KBM-7 (cell line): ENCODE measurements around the gene TMEM9B.
"Not testable (repeated sequence)": the region's sequence is repeated elsewhere in the genome, so short reads cannot be mapped to it uniquely, and the experiment has no call there.

Source experiments
- DNase-seq: peaks from one replicate; pipeline ENCODE4 v3.0.0-alpha.2; 2015
- in situ Hi-C: fragments of 300-500 bp; cut with MboI; formaldehyde crosslinking; loops from 2 replicates; pipeline ENCODE4 v1.14.3; 2020; ENCODE audit warnings: low sequenced_read_pairs, low pct_unique_long_range_greater_than_20kb, mixed read lengths

Gene TMEM9B

DNA sequence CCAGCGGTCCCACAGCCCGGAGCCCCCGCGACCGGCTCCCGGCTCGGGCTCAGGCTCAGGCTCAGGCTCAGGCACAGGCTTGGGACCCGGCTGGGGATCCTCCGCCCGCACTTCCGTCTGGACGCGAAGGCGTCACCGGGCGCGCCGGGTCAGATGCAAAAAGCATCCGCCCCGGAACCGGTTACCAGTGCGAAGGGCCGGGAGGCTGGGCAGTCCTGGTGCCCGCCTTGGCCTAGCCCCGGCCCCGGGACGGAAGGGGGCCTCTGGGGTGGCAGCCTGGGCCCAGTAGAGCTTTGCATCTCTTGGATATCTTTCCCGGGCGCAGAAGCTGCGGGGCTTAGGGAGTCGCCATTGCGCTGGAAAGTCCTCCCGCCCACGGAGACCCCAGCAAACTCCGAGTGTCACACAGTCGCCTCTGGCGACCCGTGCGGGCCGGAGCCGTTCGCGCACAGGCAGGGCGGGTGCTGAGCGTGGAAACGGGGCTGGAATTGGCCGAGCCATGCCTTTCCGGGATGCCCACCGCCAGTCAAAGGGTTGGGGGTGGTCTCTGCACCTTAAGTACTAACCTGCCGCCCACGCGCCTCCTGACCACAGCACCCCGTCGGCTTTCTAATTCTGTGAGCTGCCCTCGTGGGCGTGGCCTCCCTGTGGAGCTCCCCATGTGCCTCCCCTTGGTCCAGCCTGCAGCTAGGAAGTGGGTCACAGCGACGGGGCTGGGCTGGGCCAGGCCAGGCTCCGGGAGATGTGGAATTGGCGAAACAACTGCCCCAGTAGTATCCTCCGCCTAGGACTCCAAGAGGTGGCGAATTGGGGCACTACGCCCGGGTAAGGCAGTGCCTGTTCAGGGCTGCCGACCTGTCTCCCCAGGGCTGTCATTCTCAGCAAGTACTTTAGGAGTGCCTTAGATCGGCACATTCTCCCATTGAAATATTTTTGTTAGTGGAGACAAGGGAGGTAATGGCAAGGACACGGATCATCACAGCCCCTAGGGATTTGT is at the start of gene TMEM9B:
Gene TMEM9B, minus strand, starts transcription at position 119 of the 997 bp plus-strand sequence. CDS start 129 bp downstream, outside the sequence.
- in situ Hi-C loops = no loop called here
- DNase-seq = peak; percentile 91

DNA sequence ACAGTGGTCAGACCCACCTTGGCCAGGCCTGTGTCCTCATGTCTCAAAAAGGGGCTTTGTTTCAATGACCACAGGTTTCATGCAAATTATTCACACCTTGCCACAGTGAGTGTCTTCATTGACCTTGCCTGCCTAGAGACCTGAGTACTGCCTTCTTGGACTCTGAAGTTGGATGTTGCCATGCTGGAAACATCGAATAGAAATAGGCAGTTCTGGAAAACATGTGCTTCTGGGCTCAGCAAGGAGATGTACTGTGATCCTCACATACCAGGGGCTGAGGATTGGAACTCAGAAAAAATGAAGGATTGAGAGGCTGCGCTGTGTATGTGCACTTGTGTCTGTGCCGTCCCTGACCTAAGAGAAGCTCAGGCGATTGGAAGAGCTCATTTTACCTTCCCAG is 49.1 kb upstream of the TMEM9B start:
- in situ Hi-C loops = no loop called here

DNA sequence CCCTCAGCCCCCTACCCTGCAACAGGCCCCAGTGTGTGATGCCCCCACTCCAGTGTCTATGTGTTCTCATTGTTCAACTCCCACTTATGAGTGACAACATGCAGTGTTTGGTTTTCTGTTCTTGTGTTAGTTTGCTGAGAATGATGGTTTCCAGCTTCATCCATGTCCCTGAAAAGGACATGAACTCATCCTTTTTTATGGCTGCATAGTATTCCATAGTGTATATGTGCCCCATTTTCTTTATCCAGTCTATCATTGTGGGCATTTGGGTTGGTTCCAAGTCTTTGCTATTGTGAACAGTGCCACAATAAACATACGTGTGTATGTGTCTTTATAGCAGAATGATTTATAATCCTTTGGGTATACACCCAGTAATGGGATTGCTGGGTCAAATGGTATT is 45.3 kb upstream of the TMEM9B start:
- in situ Hi-C loops, DNase-seq: not testable (repeated sequence)

More for the DNA sequence above, 49.1 kb upstream of the TMEM9B start:
- DNase-seq = no peak

DNA sequence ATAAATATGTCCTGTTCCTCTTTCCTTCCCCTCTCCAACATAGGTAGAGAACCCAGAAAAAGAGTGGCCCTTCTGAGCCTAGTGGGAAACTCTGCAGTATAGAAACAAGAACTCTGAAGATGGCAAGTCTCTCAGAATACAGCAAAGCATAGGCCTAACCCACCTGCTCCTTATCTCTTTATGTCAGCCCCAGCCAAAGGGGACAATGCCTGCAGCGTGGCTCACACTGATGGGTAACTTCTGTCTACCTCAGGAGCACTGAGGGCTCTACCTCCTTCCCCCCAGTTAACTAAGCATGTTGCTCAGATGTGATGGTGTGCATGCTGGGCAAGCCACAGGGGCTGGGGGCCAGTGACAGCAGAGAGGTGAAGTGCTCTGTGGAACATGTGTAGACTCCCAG is 44.4 kb upstream of the TMEM9B start:
- no peak for DNase-seq
- in situ Hi-C loops = no loop called here

DNA sequence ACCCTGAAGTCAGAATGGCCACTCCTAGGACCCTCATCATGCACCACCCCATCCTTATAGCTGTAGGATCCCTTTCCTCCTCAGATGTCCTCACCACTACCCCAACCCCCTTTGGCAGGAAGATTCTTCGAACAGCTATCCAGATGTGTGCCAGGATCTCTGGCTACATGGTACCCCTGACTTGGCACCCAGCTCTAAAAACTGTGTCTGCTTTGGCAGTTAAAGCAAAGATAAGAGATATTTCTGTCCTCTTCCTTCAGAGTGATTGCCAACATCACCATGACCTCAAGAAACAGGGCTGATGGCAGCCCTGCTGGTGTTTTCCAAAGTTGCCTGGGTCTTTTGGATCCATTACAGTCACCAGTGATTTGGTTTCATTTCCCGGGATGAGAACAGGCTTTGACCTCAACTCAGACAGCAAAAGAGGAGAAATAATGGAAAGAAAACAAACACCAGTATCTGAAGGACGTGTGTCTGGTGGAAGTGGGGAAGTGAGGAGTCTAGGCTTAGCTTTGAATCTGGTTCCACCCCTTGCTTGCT is 43.8 kb upstream of the TMEM9B start:
- no peak for DNase-seq
- in situ Hi-C loops = no loop called here

DNA sequence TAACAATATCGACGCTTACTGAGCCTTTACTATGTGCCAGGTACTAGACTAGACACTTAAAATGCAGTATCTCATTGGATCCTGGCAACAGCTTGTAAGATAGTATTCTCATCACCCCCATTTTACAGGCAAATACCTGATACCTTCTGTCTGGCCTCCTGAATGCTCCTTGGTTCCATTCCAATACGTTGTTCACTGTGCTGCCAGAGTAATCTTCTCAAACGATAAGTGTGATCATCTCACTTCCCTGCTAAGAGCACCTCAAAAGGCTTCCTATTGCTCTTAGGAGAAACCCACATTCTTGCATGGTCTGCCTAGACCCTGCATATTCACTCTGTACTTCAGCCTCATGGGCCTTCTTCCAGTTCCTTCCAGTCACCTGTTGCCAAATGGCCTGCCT is 40.8 kb upstream of the TMEM9B start:
- no peak for DNase-seq
- in situ Hi-C loops = no loop called here

DNA sequence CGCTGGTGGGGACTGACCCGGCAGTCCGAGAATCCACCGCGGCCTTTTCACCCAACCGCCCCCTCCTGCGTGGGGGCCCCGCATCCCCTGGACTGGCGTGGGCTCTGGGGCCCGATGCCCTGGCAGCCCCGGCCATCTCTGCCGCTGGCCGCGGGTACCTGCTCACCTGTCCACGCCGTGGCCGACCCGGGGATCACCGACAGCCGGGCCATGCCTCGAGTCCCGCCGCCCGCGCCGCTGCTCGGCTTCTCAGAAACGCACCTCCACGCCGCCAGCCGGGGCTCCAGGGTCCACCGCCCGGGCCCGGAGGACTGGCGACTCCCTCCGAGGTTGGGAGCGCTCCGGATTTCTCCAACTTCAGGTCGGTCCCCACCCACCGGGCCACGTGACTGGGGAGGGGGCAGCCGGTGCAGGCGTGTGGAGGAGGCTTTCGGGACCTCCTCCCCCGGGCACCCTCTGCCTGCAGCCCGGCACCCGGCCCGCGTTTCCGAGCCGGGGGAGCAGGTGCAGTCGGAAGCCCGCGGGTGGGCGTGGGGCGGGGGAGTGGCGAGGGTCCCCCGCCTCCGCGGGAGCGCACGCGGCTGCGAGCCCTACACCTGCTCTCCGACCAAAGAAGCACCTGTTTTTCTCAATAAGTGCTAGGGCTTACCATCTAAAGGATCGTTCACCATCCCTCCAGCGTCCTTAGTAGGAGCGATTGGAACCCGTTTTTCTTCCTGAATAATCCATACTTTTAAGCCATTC is 40.1 kb upstream of the TMEM9B start:
- DNase-seq = no peak
- in situ Hi-C loops = no loop called here

DNA sequence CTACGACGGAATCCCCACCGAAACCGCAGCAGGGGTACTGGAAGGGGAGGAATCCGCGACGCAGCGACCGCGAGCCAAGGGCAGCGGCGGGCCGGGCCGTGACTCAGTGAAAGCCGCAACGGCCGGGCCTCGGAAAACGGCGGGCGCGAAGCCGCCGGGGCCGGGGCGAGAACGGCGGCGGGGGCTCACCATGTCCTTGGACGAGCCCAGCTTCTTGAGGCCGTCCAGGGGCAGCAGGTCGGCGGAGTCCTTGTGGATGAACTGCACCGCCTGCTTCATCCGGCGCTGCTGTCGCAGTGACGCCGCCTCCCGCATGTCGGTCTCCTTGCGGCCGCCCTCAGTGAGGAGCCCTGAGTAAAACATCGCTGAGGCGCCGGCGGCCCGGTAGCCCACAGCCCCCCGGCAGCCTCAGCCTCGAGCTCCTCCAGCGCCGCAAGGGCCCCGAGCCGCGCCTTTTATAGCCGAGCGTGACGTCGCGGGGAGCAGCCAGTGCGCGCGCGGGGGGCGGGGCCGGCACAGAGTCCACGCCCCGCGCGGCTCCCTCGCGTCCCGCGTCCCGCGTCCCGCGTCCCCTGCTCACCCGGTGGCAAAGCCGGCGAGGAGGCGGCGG is 39.4 kb upstream of the TMEM9B start, which contains the start of gene NRIP3:
Gene NRIP3, minus strand, starts transcription at position 429 of the 610 bp plus-strand sequence. Its CDS starts 66 bp downstream, at position 363.
- in situ Hi-C loops = no loop called here
- DNase-seq = peak; percentile 67

DNA sequence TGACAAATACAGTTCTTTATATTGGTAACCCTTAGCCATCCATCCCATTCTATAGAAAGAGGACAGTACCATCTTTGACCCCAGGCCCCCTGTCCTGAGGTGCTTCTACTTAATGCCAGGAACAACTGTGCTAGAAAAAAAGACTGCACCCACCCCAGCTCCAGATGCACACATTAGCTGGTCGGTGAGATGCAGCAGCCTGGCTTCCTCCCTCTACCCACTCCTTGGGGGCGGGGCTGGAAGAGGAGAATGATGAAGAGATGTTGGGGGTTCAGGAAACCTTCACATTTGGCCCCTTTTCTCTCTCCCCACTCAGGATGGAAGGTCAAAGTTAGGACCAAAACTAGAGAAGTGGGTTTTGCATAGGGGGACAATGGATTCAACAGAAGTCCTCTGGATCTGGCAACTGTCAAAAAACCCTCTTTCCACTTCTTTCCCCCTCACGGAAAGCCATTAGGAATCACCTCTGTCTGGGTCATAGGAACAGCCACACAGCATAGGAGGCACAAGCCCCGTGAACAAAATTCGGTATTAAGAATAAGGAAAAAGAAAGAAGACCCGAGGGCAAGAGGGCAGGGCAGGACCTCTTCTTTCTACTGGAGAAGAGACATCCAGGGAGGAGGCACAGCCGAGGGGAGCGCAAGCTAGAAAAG is 38.8 kb upstream of the TMEM9B start:
- DNase-seq = peak; percentile 18
- in situ Hi-C loops = no loop called here

DNA sequence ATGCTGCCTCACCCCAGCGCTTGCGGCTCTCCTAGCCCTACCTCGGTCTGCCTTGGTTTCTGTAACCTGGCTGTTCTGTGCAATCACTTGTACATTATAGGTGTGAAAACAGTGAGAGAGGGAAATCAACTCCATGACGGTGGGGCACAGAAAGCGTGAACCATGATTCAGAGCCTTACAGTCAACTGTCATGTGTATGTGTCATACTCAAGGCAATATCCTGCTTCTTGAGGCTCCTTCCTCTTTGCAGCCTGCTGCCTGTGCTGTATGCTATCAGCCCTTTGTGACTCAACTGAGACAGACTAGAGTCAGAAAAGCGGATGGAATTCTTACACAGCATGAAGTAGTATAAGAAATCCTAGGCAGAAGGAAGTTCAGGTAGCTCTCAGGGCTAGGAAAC is 37.5 kb upstream of the TMEM9B start:
- peak; percentile 65 for DNase-seq
- in situ Hi-C loops = no loop called here

DNA sequence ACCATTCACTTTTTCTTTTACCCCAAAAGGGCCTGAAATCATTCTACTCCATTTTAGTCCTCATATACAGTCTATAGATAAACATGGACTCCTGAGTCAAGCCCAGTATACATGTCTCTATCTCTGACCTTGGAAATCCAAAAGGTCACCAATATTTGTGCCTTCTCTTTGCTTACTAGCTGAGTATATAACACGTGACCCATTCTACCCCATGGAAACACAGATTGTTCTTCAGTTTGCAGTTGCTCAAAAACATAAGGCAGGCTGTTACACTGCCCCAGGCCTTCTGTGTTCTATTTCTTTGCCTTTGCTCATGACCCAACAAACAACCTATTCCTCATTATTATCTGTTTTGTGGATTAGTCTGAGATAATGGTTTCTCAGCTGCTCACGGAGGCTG is 33.8 kb upstream of the TMEM9B start:
- no peak for DNase-seq
- in situ Hi-C loops = no loop called here

DNA sequence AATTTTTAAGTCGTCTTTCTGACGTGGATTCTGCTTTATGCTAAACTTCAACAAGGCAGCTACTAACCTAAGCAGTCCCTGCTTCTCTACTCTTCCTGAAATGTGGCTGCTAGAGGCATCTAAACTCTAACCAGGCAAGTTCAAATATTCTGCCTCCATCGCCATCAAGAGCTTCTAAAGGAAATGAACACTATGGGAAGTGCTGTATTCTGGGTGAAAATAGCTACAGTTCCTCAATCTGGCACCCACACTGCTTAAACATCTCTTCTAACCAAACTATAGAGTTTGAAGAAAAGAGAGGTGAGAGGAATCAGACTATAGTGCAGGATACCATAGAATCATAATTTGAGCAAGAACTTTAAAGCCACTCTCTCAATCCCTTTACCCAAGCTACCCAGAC is 33.2 kb upstream of the TMEM9B start:
- no peak for DNase-seq
- in situ Hi-C loops = no loop called here

DNA sequence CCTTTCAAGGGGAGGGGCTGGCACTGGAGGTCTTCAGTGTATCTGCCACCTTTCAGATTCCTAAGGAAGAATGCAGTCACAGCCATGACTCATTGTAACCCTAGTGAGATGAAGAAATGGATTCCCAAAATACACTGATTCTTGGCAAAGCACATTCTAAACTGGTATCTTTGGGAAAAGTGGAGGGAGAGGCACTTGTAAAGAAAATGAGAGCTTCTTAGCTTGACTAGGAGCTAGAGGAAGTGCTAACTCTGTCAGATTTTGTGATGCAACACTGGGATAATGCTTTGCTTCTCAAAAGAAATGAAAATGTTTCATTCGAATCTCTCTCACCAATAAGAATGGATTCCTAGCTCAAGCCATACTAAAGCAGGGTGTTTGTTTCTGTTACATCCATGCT is 25.2 kb upstream of the TMEM9B start:
- in situ Hi-C loops = no loop called here
- DNase-seq = no peak

DNA sequence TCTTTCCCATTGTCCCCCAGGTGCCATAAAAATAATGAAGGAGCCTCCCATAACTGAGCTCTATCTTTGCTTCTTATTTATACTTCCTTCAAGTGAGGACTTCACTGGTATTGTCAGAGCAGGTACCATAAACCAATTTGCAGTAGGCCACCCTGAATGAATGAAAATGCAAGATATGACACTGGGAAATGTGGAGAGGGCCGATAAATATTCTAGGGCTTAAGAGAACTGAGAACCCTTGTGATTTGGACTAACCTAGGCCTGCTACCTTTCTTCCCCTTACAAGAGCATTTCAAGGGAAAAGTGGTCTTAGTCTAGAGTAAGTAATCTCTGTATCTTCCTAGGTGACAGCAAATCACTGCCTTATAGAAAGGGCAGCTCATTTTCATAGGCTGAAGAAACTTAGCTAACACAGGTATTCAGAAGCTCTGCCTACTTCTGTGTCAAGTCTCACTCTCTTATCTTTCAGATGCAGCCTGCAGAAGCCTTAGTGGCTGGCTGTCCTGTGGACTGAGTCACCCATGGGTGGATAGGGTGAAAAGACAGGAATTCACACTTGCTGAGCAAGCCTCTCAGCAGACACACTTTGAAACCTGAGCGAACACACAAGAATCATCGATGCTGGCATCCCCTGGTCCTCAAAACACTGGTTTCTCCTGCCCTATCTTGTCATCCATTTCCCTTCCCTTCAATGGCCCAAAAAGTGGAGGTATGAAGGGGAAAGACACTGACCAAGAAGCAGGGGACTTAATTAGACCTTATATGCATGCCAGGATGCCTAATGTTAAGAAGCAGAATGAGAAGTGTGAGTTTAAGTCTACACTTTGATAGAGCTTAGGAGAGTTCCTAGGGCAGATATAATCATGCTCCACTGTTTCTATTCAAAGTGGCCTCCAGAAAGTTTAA is 24.3 kb upstream of the TMEM9B start:
- in situ Hi-C loops = no loop called here
- no peak for DNase-seq

DNA sequence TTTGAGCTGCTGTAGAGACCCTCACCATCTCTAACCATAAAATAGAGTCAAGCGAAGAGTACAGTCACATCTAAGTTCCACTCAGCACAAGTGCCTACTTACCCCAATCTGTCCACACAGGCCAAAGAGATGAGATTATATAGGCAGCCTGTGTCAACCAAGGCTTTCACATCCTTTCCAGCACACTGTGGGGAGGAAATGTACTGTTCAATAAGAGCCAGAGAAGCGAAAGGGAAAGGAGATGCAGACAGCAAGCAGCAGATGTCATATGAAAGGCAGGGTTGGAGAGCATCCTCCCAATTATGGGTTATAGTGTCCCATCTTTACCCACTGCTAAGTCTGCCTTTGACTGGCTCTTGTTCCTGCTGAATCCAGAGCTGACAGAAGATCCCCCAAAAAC is 23.2 kb upstream of the TMEM9B start:
- no peak for DNase-seq
- in situ Hi-C loops = no loop called here

DNA sequence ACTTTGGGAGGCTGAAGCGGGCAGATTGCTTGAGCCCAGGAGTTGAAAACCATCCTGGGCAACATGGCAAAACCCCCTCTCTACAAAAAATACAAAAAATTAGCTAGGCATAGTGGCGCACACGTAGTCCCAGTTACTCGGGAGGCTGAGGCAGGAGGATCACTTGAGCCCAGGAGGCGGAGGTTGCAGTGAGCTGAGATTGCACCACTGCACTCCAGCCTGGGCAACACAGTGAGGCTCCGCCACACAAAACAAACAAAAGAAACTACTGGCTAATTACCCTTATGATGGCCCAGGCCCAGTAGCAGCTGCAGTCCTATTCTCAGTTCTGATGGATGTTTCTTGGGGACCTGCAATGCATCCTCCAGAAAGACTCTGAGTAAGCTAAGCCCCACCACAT is 22.5 kb upstream of the TMEM9B start:
- in situ Hi-C loops, DNase-seq: not testable (repeated sequence)

DNA sequence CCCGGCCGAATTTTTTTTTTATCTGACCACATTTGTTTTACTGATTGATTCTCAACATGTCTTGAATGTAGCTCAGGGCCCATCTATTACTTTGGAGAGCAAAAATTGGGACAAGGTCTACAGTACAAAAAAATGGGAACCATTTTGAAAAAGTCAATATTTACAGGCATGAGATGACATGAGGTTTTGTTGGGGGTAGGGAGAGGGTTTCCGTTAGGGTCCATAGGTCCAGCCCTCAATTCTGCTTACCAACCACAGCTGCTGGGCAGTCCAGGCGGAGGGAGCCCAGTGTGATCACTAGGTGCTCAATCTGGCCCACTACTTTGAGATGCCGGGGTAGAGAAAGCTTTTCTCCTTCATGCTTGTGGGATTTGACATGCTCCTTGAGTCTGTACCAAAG is 21.2 kb upstream of the TMEM9B start:
- DNase-seq = no peak
- in situ Hi-C loops = no loop called here

DNA sequence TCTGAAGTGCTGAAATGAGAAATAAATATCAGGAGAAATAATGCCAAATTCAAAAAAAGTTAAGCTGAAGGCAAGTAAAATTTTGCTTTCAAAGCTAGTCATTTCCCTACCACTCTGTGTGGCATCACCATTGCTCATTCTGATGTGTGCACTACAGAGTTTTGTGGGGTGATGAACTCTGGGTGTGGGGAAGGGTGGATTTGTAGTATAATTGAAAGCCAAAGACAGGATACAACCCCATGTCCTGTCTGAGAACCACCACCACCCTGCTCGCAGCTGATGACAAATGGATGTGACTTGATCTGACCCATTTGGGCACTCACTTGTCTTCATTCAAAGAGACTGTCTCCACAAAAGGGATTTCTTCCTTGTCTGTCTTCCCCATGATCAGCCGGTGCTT is 19.3 kb upstream of the TMEM9B start:
- in situ Hi-C loops = no loop called here
- DNase-seq = no peak
